NCI-H748 (cell line): Measurements from ENCODE around the gene CHST10.
A peak's percentile ranks its signal among the peaks of the same experiment; 100 is the strongest.
"Not testable (repeated sequence)": the region's sequence is repeated elsewhere in the genome, so short reads cannot be mapped to it uniquely, and the experiment has no call there.

Experiments used
- DNase-seq: peaks from one replicate; lab custom pipeline; 2025; ENCODE audit not compliant: unreplicated experiment; lab: John Stamatoyannopoulos, UW

Gene CHST10

DNA sequence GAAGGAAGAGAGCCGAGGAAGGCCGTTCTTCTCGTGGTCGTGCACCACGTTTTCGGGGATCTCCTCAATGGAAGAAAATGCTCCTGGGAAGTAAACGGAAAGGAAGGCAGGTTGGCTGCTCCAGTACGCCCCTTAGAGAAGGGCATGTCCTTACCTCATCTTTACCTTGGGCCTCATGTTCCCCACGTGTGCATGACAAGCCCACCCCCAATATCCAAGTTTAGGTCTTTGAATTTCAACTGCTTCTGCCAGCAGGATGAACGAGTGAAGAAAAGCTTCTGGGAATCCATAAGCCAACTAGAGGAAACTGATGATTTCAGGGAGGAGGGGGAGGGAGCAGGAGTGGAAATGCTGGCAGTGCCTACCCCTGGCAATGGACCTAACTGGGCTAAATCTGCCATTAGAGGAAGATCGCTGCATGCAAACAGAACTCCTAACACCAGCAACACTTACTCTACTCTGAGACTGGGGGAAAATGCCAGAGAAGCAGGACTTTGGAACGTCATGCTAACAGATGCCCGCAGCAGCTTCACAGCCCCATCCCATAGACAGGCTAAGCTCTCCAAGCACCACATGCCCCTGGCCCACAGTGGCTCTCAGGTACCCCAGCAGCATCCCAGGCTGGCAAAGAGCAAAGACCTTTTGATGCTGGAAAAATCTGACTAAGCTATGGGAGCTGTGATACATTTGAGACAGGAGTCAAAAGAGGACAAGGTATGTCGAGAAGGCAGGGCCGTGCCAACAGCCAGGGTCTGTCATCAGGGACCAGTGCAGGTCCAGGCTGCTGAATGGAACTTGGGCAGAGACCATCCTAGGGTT, 21.7 kb downstream of the CHST10 start:
- no peak for DNase-seq

DNA sequence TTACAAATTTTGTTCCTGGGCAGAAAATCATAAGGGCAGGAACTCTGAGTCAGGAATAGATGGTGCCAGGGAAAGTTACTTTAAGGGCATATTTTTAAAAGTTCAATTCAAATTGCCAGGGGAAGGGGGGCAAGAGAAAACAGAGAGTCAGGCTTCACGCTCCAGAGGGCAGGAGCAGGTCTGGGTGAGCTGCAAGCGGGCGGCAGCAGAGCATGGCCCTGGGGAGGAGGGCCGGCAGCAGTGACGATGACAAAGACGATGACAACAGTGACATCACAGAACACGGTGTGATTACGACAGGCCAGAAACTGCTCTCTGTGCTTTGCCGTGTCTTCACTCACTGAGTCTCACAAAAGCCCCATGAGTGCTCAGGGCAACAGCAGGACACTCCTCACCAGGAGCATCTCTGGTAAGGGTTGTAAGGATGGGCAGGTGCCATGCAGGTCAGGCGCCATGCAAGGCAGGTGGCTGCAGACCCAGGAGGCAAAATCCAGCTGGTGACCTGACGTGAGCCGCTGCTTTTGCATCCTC, 23.3 kb downstream of the CHST10 start:
- no peak for DNase-seq

DNA sequence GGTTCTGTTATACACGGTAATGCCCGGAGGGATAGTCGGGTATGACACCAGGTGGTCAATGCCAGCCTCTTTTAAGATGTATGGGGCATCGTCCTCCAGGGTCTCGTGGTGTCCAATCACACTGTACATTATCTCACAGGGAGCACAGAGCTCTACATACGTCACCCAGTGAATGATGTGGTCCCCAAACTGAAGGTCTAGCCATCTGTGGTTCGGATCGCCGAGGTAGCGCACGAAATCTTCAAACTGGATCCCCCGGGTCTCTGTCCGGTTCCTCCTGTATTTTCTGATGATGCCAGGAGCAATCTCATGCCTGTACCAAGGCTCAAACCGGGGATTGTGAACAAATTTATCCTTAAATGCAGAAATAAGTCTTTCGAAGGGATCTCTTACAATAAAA, 24.1 kb downstream of the CHST10 start:
- DNase-seq = no peak

DNA sequence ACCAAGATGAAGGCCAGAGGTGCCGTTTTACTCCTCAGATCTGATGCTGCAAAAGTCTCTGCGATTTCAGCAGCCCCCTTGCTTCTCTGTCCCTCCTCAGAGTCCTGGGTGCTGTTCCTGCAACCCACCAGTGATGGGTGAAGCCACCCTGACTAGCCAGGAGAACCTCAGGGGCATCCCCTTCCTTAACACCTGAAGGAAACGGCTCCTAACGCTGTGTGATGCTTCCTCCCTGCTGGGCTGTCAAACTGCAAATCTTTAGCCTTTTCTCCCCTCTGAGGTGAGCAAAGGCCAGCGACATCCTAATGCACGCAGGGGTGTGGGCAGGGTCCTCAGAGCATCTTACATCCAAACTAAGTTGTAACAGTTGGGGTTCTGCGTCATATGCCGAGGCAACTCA, 24.8 kb downstream of the CHST10 start:
- DNase-seq = no peak

DNA sequence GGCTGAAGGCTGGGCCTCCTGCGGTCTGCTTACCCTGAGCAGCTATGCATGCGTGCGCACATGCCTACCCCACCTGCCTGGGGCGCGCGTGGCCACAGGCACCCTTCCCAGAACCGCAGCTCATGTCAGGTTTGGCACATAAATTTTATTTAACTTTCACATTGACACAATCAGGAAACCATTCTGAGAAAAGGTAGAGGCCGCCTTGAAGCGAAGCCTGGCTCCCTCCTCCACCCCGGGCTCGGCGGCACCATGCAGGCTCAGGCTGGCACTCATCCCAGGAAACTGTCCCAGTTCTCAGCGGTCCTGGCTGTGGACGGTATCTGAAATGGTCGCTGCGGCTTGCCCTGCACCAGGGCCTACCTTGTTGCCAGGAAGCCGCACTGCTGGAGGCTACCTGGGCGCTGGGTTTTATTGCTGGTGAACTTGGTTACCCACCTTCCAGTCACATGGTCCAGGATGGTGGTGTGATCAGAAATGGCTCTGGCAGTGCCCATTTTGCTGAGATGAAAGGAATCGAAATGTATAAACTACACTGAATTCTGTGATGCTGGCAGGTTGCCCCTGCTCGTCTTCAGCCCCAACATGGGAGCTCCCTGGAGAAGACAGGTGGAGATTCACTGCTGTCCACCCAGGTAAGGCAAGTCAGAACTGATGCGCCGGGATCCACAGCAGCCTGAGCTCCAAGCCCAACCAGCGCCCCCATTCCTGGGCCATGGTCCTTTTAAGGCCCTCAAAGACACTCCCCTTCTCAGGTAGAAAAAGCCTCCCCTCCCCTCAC, 25.5 kb downstream of the CHST10 start:
- DNase-seq = no peak

DNA sequence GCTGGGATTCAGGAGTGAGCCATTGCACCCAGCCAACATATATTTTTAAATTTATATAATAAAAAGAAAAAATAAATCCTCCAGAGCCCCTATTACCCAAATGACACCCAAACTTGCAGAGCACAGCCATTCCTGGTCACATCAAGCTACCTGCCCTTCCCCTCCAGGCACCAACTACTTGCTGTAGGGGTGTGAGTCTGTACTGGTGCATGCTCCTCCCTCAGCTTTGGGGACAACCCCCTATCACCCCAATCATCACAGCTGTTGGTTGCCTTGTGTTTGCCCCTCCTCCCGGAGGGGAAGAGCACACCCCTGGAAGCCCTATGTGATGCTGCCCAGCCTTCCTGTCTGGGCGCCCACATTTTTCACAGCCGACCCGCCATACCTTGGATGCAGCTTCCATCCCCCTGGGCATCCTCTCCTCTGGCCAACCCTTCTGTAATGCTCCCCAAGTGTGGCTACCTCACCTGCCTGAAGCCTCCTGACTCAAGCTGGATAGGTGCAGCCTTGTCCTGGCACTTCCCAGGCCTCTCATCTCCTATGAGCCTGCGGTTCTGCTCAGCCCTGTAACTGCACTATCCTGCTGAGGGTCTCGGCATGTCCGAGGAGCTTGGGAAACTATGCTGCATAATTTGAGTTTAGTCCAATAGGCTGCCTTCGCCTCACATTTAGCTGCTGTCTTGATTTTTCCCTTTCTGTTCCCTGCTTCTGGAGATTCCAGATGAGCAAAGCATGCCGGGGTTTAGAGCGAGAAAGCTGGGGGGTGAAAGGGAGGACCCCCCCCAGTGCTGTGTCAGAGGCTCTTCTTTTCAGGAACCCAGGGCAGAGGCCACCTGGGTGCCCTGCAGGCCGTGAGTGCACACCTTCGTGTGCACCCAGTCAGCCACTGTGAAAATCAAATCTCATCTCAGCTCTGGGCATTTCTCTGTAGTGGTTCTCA, 27.2 kb downstream of the CHST10 start:
- no peak for DNase-seq

DNA sequence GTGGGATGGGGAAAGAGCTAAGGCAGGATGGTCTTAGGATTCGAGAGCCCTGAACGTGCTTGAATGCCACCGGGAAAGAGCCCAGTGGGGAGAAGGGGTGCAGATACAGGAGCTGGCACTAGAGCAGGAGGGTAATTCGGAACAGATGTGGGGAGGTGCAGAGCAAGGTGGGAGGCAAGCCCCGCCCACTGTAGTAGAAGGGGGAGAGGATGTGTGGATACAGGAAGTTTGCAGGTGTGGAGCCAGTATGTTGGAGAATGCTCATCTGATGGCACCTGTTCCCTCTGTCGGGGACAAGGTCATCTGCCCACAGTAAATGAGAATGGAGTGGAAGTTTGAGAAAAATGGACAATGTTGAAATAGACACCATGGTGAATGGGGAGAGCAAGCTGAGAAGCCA, 28.8 kb downstream of the CHST10 start:
- no peak for DNase-seq

DNA sequence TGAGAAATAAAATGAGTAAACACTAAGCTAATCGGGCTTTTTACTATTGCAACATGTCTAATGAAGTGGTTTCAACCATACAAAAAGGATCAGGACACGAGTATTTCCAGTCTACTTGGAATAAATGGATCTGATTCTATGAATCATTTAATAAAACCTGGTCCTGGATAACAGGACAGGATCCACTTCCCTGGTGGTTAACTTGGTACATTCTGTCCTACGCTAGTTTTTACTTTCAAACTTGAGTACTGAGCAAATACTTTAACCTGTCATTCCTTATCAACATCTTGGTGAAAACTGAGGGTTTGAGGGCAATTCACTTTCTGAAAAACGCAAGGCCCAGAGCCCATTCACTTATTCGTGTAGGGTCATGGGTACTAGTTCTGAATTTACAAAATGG, 33.5 kb downstream of the CHST10 start:
- DNase-seq = no peak

DNA sequence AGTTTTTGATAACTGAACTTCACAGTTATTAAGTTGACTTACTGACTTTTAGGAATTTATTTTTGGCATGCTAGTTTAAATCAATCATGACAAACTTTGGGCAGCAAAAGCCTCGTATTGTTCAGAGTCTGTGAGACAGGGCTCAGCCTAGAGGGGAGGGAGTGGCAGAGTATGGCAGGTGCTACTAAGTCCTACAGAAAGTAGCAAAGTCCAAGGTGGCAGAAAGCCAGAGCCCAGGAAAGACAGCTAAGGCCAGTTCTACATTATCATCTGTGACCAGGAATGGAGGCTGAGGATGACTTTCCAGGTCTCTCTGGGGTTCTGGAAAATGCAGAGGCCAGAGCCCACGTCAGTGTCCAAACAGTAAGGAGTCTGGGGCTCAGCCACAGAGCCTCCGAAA, 34.2 kb downstream of the CHST10 start:
- no peak for DNase-seq

DNA sequence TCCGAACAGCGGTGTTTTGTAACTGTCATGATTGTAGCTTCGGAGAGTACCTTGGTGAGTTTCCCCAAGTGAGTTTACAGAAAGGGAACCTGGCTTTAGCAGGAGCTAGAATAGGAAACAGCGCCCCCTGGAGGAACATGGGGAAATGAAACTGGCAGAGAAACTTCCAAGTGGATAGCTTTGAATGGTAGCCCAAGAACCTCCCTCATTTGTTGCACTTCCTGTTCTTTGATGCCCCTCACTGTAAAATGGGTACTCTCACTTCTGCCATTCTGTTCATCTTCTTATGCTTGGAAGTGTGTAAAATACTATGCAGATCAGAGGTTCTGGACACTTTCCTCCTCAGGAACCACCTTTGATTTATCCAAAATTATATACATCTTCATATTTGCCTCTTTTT, 36.2 kb downstream of the CHST10 start:
- DNase-seq = peak; percentile 74

DNA sequence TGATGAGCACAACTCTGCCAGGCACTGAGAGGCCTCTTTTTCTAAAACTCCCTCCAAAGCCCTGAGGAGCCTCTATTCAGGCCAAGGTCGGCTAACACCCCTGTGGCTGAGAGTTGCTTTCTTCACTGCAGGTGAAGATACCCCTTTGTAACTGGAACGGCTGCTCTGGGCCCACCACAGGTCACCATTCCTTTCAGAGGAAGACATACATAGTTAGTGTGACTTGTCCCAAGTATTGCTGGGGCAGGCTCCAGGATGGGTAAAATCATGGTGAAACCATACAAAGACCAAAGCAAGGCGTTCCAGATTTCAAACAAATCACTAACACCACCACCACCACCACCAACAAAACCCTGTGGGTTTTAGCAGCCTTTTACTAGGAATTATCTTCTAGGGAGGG, 36.8 kb downstream of the CHST10 start:
- no peak for DNase-seq

DNA sequence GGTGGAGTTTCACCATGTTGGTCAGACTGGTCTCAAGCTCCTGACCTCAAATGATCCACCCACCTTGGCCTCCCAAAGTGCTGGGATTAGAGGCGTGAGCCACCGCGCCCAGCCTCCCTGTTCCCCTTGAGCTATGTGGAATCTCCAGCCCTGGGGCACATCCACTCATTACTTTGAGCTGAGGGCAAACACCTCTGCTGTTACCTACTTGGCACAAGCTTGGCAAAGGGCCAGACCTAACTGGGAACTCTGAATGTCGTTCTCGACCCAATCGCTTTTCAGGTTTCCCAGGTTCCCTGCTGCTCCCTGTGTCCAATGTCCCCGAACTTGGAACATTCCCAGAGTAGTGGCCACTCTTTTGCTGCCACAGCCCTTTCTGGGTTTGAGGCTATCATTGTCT, 40.6 kb downstream of the CHST10 start:
- DNase-seq = peak; percentile 1

DNA sequence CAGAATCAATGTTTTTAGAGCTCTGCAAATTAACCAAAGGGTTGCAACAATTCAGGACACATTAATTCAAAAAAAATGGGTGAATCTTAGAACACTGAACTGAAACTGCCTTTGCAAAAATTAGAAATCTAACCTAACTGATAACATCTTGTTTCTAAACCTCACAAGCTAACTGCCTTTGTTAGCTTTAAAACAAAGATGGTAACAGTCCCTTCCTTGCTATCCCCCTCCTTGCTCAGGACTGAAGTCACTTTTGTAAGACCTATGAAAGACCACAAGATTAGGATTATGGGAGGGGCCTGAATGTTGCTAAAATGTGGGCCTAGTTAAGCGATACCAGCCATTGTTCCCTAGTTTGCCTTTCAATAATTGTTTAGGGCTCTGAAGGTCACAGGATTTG, 50.3 kb downstream of the CHST10 start:
- no peak for DNase-seq

DNA sequence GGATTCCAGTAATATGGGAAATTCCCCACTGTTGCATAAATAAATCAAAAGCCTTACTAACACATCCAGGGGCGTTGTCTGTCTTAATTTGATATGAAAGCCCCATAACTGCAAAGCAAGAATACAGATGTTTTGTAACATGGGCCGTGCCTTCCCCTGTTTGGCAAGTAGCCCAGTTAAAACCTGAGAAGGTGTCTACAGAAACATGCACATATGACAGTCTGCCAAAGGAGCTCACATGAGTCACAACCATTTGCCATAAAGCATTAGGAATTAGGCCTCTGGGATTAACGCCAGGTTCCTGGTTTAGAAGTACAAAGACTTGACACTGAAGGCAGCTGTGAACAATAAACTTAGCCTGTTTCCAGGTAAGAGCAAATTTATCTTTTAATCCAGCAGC, 52.0 kb downstream of the CHST10 start:
- peak; percentile 89 for DNase-seq

DNA sequence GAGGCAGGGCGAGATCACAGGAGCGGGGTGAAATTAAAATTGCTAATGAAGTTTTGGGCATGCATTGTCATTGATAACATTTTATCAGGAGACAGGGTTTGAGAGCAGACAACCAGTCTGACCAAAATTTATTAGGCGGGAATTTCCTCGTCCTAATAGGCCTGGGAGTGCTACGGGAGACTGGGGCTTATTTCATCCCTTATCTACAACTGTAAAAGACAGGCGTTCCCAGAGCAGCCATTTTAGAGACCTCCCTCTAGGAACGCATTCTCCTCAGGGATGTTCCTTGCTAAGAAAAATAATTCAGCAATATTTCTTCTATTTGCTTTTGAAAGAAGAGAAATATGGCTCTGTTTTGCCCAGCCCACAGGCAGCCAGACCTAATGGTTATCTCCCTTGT, 55.2 kb downstream of the CHST10 start:
- not testable (repeated sequence) for DNase-seq

DNA sequence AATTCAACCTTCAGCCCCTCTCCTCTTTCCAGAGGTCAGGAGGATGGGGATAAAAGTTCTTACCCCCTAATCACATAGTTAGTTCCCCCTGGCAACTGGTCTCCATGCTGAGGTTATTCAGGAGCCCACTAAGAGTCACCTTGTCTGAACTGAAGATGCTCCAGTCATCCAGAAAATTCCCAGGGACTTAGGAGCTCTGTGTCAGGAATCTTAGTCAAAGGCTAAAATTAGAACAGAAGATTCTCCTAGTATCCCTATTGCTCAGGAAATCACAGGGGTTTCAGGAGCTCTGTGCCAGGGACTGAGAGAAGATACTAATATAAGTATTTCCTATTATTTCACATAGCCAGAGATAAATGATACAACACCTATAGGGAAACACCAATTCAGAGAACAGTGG, 57.9 kb downstream of the CHST10 start:
- DNase-seq = no peak

DNA sequence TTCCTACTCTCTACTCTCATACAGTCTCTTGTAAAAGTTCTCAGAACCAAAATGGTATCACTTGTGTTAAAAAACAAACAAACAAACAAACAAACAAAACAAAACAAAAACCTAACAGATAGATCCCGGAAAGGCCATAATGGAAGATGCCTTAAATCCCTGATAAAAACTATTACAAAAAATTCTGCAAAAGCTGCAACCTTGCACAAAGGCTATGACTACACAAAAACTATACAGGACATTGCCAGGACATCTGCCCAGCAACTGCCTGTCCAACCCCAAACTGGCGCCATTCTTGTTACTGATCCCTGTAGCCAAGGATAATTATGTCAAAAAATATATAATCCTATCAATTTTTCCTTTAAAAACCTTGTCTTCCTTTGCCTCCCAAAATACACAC, 58.9 kb downstream of the CHST10 start:
- no peak for DNase-seq

DNA sequence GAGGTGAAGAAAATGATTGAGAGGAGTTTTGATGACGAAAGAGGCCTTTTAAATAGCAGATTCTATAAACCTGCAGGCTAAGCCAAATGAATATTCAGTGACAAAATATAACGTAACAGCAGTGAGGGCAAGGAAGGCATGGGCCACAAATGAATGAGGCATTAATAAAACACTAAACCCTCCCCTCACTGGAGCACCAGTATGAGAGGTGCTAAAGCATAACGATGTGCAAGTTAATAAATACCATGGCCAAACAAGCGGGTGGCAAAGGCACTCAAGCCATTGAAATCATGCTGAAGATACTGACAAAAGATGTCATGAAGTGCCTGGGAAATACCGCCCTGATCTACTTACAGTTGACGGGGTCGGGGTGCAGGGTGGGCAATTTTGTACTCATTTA, 64.9 kb downstream of the CHST10 start:
- DNase-seq = no peak

DNA sequence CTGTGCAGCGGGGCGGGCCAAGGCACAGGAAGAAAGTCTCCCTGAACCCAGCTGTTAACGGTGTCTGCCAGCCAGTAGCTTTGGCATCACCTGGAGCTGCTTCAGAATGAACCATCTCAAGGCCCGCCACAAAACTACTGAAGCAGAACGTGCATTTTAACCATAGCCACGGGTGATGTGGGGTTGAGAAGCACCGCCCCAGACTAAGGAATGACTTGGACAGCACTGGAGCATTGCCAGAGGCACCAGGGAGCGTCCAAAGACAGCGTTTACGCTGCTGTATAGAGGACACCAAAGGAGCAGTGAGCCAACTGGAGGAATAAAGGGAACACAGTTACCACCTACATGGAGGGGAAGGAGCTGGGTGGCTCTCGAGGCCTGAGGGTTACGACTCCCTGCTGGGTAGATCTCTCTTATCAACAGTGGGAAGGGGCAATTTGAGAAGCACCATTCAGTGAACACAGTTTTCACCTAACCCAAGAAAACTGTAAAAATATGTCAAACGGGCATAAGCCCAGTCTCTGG, 66.7 kb downstream of the CHST10 start:
- DNase-seq = no peak

DNA sequence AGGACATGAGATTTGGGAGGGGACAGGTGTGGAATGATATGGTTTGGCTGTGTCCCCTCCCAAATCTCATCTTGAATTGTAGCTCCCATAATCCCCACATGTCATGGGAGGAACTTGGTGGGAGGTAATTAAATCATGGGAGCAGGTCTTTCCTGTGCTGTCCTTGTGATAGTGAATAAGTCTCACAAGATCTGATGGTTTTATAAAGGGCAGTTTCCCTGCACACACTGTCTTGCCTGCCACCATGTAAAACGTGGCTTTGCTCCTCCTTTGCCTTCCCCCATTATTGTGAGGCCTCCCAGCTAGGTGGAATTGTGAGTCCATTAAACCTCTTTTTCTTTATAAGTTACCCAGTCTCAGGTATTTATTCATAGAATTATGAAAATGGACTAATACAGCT, 72.3 kb downstream of the CHST10 start:
- DNase-seq = not testable (repeated sequence)

DNA sequence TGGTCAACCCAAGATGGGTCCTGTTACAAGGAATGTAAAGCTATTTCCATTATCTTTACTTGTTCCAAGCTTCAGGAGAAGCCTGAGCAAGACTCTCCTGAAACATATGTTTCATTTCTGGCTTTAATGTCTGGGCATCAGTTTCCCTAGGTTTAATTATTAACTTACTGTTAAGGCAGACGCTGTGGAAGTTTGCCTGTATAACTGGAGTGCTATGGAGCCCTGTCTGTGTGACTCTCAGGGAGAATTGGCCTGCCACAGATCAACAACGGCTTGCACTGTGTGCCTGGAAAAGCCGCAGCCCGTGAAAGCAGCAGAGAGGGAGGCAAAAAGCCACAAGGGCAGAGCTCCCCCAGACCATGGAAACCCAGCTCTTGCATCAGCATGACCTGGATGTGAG, 73.0 kb downstream of the CHST10 start:
- DNase-seq = no peak
